ENCODE measurements around the gene SCAMP3.
"Not testable (repeated sequence)": the region's sequence is repeated elsewhere in the genome, so short reads cannot be mapped to it uniquely, and the experiment has no call there.

The SCAMP3 gene

DNA sequence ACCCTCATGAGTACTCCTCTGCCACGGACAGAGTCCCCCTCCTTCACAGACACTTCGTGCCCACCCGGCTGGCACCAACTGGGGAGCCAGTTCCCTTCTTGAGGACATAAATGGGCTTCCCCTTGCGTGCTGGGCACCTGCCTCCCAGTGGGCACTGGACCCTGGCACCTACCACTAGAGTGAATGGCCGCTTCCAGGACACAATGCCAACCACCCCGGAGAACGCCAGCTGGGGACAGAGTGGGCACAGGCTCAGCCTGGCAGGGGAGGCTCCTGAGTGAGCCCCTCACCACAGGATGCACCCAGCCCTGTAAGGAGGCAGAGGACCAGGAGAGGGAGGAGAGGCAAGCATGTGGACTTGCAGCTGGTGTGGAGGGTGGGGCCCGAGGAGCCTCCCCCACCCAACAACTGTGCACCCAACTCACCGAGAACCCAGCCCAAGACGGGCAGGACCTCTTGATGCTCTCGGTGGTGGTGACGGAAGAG, 7.9 kb downstream of the SCAMP3 start:
- DNase-seq: no peak

DNA sequence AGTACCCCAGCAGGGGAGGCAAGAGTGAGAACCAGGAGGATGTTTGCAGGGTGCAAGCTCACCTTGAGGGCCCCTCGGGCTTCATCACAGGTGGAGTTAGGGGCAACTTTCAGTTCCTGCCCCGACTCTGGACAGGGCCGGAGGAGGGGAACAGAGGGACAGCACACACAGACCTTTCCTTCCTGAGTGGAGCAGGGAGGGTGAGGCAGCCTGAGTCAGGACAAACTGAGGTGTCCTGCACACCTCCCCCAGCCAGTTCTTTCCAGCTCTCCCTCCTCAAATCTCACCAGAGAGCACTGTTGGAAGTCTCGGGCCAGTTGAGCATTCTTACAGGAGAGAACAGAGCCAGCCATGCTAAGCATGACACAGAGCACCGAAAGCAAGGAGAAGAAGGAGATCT, 8.4 kb downstream of the SCAMP3 start:
- DNase-seq: no peak

DNA sequence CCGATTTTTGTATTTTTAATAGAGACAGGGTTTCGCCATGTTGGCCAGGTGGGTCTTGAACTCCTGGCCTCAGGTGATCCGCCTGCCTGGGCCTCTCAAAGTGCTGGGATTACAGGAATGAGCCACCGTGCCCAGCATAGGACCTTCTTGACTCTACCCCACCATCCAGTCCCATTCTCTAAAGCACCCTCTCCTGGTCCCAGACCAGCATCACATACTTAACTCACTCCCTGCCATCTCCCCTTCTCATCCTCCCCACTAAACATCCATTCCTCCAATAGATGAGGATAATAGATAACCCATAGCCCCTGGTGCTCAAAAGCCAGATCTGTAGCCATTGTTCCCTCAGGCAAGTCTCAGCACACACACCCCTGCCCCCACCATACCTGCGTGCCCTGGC, 9.0 kb downstream of the SCAMP3 start:
- DNase-seq: no peak

DNA sequence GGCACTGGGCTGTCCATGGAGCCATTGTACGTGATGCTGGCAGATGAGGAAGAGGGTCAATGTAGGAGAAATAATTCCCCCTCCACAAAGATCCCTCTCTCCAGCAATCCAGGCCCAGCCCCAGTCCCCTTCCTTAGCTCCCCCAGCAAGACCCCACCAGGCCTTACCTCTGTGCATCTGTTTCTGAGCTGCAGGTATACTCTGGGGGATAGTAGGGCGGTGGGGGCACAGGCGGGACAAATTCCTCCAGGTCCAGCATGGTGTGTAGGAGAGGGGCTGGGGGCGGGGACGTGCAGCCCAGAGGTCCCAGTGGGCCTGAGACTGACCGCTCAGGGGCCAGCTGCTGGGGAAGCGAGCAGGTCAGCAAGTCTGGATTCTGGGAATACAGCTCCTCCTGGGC, 10.6 kb downstream of the SCAMP3 start:
- no peak for DNase-seq

DNA sequence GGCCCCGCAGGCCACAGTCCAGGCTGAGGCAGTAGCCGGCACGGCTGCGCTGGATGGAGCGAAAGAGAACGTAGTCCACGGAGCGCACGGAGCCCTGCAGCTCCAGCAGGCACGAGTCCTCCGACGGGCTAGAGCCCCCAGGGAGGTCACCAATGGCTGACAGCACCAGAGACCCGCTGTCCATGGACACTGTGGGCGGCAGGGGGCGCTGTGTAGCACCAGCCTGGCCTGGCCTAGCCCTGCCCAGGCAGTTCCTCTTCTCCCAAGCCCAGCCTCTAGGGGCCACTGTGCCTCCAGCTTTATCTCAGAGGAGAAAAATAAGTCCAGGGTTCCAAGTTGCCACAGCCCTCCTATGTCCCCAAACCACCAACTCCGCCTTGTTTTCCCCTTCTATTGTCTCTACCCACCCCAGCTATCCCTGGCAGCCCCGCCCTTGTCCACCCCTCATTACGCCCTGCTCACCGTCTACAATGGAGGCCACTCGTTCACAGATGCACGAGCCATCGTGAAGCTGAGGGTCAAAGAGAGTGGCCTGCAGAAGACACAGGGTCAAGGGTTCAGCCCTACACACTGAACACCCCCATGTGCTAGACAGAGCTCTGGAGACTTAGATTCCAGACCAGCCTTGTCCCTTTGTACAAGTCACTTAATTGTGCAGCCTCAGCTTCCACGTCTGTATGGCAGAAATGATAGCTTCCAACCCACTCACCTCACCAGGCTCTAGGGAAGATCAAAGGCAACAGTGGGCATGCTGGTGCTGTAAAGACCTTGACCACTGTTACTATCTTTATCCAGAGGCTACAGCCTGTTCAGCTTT, 11.3 kb downstream of the SCAMP3 start:
- peak; percentile 66 for DNase-seq

DNA sequence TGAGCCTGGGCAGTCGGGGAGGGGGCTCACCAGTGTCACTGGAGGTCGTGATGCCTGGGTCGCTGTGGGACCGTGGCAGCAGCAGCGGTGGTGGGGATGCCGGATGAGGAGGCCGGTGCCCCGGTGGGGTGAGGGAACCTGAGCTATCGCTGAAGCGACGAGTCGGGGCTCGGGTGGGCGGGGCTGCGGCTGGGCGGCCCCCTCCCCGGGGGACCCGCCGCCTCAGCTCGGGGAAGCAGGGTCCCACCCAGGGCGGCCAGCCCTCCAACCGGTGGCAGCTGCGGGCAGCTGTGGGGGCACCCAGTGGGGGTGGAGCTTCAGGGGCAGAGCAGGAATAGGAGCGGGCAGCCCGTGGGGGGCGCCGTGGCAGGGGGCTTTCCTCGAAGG, 11.9 kb downstream of the SCAMP3 start:
- no peak for DNase-seq

DNA sequence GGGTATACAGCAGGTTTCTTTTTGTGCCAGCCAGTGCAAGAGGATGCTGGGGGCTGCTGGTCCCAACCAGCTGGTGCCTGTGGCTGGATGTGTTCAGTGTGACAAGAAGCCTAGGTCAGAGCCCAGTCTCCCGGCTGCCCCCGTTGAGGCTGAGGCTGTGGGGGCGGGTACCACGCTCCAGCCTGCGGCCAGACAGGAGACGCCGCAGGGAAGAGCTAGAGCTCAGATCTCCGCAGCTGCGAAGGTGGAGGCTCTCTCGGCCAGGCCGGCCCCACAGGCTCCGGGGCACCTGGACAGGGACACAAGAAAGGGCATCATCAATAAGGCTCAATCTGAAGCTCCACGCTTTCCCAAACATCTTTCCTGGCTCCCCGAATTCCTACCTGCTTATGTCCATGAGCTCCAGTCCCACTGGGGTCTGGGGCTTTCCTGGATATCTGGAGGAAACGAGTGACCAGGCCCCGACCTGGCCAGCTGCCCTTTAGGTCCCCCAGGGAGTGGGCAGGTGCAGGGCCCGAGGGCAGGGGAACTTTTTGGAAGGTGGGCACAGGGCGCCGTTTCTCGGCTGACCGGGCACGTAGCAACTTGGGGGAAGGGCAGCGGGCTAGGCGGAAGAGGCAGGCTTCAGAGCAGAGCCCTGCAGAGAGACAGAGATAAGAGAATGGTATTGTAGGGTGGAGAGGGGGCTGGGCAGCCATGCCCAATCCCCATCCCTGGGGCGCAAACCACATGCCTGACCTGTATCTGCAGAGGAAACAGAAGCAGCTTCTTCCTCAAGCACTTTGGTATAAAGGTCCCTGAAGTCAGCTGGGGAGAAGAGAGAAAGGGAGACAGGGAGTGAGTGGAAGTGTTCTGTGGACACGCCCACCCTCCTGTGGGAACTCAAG, 14.2 kb downstream of the SCAMP3 start:
- no peak for DNase-seq

DNA sequence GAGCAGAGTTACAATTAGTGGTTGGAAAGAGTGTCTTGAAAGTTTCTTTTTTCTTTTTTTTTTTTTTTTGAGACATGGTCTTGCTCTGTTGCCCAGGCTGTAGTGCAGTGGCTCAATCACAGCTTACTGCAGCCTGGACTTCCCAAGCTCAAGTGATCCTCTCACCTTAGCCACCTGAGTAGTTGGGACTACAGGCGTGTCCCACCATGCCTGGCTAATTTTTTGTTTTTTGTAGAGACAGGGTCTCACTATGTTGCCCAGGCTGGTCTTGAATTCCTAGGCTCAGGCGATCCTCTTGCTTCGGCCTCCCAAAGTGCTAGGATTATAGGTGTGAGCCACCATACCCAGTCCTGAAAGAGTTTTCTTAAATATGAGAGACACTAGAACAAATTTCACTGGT, 15.4 kb downstream of the SCAMP3 start:
- not testable (repeated sequence) for DNase-seq

DNA sequence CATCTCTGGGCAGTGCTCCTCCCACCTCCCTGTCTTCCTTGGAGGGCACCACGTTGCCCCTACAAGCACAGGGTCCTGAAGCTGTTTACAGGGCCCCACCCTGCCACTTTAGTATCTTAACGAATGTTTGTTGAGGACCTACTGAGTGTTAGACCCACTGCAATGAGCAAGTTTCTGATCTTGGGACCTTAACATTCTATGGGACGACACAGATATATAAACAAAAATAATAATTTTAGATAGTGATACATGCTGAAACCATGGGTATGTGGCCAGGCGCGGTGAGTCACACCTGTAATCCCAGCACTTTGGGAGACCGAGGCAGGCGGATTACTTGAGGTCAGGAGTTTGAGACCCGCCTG, 17.0 kb downstream of the SCAMP3 start:
- no peak for DNase-seq

DNA sequence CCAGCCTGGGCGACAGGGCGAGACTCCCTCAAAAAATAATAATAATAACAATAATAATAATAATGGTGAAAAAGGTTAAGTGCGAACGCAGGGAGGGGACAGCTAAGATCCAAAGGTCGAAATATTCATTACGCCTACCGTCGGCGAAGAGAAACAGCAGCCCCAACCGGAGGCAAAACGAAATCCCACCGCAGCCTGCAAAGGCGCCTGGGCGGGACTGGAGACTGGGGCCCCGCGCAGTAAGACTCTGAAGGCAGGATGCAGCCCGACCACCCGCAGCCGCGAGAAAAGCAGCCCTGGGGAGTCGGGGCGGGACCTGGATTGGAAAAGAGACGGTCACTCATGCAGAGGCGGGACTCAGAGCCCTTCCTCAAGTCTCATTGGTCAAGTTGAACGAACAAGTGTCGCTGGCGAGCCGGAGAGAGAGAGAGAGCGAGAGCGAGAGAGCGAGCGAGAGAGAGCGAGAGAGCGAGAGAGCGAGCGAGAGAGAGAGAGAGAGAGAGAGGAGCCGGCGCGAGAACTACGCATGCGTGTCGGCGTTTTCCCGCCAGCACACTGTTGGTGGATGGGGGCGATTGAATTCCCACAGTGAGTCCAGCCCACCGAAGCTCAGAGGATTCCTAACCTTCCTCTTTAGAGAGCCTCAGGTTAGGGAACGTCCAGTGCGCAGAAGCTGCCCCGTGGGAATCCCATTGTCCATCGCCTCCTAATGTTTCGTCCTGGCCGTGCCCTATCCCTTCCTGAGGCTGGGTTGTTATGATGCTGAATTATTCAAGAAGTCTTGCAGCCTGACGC, 17.6 kb downstream of the SCAMP3 start:
- peak; percentile 98 for DNase-seq

DNA sequence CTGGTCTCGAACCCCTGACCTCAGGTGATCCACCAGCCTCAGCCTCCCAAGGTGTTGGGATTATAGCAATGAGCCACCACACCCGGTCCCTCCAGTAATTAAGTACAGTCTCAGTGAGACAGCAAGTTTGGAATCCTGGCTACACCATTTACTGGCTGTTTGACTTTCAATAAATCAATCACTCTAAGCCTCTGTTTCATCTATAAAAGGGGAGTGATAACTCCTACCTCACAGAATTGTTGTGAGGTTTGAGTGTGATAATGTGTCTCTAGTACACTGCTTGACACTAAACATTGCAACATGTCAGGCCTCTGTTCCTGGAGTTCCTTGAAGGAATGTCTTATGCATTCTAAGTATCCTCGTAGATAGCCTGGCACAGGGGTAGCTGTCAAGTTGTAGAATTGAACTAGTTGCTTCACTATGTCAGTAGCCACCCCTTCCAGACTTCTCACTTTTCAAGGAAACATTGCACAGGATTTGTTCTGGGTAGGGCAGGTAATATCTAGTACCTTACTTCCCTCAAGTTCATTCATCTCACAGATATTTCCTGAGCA, 19.3 kb downstream of the SCAMP3 start:
- no peak for DNase-seq

DNA sequence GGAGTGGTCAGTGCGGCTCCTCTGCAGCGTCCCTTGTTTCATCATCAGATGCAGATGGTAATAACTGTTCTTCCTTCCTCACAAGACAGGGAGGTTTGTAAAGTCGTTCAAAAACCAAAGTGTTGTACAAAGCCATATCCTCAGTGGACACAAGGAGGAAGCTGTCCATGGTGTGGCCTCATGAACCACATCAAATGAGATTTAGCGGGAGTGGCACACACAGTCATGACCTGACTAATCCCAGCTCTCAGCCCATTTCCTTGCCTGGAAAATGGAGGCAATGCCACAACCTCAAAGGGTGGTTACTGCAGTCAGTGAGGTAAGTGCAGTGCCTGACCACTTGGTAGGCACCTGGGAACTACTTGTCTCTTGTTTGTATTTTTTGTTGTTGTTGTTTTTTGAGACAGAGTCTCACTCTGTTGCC, 20.3 kb downstream of the SCAMP3 start:
- peak; percentile 79 for DNase-seq

DNA sequence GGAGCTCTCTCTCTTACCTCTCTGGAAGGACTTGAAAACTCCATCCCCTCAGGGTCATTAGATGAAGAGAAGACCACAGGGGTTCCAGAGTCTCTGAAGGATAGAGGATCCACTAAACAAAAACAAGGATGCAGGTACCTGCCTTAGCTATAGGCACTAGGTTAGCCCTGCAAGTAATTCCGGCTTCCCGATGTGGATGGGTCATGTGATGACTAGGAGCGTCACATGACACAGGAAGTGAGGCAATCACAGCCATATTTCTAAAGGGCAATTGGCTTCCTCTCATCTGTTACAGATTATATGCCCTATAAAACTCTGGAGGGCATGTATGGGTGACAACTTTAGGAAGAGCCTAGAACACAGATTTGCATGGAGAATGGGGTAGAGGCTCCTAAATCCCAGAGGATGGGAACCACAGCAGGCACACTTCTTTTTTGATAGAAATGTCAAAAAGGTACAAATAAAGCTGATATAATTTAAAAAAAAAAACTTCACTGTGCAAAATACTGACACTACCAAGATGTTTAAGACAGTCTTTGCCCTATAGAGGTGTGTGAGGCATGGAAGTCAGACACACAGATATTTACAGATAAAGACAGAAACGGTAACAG, 21.0 kb downstream of the SCAMP3 start:
- DNase-seq: peak; percentile 71

DNA sequence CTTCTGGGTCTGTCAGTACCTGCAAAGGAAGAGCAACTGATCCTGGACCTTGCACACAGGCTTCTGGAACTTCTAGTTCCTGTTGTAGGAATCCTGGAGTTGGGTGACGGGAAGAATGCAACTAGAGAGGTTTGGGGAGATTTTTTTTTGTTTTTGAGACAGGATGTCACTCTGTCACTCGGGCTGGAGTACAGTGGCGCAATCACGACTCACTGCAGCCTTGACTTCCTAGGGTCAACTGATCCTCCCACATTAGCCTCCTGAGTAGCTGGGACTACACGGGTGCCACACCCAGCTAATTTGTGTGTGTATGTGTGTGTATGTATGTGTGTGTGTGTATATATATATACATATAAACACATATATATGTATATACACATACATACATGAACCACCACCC, 25.7 kb downstream of the SCAMP3 start:
- DNase-seq: no peak

DNA sequence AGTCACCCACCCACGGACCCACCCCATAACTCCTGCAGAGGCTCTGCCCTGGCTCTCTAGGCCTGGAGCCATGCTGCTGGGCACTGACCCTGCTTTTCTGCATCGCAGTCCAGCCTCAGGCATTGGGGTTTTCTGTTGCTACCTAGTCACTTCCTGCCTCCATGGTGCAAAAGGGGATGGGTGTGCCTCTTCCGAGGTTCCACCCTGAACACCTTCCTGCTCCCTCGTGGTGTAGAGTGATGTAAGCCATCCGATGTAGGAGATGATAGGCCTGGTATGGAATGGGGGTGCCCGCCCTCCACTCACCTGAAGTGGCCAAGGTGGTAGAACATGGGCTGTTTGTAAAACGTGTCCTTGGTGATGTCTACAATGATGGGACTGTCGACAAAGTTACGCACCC, 26.8 kb downstream of the SCAMP3 start:
- DNase-seq: not testable (repeated sequence)

DNA sequence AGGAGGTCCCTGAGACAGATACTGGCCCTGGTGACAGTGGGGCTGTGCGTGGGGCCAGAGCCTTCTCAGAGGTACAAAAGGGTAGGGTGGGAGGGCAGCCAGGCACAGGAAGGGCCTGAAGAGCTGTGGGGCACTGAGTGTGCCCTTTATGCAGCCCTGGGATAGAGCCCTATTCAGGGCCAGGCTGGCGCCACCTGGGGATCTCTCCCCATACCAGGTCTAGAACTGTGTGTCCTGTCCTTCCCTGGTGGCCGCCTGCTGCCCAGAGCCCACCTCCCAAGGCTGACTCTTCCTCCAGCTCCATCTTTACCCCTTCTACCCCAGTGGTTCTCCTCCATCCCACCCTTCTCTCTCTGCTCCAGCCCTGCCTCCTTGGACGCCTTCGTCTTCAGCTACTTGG, 28.7 kb downstream of the SCAMP3 start:
- not testable (repeated sequence) for DNase-seq

DNA sequence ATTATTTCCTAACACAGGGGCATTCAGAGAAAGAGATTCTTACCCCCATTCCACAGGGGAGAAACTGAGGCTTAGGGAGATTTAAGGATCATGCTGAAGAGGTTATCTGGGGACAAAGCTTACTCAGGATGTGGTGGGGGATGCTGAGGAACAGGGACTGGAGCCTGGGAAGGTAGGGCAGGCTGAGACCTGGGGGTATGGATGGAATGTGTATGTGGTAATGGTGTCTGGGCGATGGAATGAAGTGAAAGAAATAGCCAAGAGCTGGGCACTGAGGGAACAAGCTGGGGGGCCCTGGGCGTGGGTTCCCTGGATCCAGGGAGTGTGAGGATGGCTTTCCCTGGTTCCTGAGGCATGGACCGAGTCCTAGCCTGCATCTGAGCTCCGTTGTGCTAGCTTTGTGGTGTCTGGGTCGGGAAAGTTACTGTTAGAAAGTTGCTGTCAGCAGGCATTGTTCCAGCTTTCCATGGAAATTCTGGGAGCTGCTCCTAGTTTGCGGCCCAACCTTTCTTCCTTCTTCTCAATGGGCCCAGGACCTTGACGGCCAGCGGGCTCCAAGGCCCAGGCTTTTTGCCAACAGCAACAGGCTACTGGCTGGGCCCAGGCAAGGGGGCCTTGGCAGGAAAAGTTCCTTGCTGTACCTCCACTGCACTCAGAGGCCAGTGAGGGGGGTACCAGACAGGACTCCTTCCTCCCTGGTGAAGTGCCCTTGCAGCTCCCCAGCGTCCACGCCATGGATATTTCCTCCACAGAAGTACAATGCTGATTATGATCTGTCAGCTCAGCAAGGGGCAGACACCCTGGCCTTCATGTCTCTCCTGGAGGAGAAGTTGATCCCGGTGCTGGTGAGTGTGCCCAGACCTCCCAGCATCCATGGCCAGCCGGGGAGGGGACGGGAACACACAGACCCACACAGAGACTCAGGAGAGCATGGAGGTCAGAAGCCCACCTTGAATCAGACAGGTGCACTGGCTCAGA, 29.9 kb downstream of the SCAMP3 start:
- DNase-seq: not testable (repeated sequence)

DNA sequence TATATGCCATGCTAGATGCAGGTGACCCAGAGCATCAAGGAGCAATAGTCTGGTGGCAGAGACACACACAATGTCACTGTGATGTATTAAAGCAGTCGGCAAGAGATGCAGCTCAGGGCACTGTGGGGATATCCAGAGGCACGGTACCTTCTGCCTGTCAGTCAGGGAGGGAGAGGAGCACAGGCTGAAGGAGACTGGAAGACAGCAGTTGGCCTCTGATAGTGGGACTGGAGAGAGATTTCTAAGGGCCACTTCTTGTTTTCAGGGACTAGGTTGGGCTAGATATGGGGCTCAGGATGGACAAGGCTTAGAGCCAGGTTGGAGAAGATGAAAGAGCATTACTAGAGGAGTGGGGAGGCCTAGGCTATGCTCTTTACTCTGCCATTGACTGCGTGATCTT, 30.9 kb downstream of the SCAMP3 start:
- DNase-seq: not testable (repeated sequence)

DNA sequence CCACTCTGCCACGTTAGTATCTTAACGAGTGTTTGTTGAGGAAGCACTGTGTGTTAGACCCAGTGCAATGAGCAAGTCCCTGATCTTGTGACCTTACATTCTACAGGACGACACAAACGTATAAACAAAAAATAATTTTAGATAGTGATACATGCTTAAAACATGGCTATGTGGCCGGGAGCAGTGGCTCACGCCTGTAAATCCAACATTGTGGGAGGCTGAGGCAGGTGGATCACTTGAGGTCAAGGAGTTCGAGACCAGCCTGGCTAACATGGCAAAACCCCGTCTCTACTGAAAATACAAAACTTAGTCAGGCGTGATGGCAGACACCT, 34.1 kb downstream of the SCAMP3 start:
- DNase-seq: no peak

DNA sequence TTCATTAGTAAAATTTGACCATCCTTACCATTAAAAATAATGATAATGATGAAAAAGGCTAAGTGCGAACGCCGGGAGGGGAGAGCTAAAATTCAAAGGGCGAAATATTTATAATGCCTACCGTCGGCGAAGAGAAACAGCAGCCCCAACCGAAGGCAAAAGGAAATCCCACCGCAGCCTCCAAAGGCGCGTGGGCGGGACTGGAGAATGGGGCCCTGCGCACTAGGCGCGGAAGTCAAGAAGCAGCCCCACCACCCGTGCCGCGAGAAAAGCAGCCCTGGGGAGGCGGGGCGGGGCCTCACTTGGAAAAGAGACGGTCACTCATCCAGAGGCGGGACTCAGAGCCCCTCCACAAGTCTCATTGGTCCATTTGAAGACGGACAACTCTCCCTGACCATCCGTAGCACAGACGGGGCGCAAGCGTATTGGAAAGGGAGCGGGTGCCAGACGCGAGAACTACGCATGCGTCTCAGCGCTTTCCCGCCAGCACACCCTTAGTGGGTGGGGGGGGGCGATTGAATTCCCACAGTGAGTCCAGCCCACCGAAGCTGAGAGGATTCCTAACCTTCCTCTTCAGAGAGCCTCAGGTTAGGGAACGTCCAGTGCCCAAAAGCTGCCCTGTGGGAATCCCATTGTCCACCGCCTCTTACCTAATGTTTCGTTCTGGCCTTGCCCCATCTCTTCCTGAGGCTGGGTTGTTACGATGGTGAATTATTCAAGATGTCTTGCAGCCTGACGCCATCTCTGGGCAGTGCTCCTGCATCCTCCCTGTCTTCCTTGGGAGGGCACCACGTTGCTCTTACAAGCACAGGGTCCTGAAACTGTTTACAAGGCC, 34.7 kb downstream of the SCAMP3 start:
- peak; percentile 98 for DNase-seq

Data from GF-D8 (cell line).